ENCODE measurements around the gene EPB41L1. TPM values are rescaled to one million over a fixed set of nuclear protein-coding genes. Genes with fewer than 3 reads are reported as not detected.

EPB41L1 gene
- total RNA-seq, 1 donor: 9.1 TPM

DNA sequence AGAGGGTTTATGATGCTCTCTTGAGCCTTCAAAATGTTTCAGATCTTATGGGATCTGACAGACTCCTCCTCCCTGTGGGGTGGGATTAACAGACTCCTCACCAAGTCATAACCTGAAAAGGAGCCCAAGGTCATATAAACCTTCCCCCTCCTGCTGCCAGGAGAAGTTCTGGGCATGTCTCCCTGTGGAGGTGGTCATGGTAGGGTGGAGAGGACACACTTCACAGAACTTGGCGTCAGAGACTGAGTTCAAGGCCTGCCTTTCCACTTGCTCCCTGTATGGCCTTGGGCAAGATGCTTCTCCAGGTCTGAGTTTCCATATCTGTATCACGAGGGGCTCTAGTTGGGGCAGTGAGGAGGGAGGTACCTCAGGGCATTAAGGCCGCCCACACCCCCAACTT, 49.3 kb downstream of the EPB41L1 start:
- TF ChIP-seq, protein P1, sequence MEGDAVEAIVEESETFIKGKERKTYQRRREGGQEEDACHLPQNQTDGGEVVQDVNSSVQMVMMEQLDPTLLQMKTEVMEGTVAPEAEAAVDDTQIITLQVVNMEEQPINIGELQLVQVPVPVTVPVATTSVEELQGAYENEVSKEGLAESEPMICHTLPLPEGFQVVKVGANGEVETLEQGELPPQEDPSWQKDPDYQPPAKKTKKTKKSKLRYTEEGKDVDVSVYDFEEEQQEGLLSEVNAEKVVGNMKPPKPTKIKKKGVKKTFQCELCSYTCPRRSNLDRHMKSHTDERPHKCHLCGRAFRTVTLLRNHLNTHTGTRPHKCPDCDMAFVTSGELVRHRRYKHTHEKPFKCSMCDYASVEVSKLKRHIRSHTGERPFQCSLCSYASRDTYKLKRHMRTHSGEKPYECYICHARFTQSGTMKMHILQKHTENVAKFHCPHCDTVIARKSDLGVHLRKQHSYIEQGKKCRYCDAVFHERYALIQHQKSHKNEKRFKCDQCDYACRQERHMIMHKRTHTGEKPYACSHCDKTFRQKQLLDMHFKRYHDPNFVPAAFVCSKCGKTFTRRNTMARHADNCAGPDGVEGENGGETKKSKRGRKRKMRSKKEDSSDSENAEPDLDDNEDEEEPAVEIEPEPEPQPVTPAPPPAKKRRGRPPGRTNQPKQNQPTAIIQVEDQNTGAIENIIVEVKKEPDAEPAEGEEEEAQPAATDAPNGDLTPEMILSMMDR (IDR thresholded peaks at IDR 0.05; ENCODE audit: insufficient read depth, low read depth, low read length): no peak
- no peak for DNase-seq (ENCODE audit: low read depth)
- no peak overlapping the region for H3K4me3 ChIP-seq (ENCODE audit: low read depth, low read length)

- TF ChIP-seq, protein P1 (IDR thresholded peaks at IDR 0.05; ENCODE audit: insufficient read depth, low read depth, low read length): no peak
- no peak overlapping the region for H3K4me3 ChIP-seq (ENCODE audit: low read depth, low read length)
- no peak for DNase-seq (ENCODE audit: low read depth)
Observed at GRCh38 chr20:36205026-36205425, 50.5 kb downstream of the EPB41L1 start.

- no peak overlapping the region for H3K4me3 ChIP-seq (ENCODE audit: low read depth, low read length)
- DNase-seq (ENCODE audit: low read depth): no peak
- TF ChIP-seq, protein P1 (IDR thresholded peaks at IDR 0.05; ENCODE audit: insufficient read depth, low read depth, low read length): no peak
Observed at GRCh38 chr20:36206068-36206467, 51.5 kb downstream of the EPB41L1 start.

GRCh38 chr20:36206641-36207040, 52.1 kb downstream of the EPB41L1 start:
- DNase-seq (ENCODE audit: low read depth): no peak
- TF ChIP-seq, protein P1 (IDR thresholded peaks at IDR 0.05; ENCODE audit: insufficient read depth, low read depth, low read length): no peak
- no peak overlapping the region for H3K4me3 ChIP-seq (ENCODE audit: low read depth, low read length)

DNA sequence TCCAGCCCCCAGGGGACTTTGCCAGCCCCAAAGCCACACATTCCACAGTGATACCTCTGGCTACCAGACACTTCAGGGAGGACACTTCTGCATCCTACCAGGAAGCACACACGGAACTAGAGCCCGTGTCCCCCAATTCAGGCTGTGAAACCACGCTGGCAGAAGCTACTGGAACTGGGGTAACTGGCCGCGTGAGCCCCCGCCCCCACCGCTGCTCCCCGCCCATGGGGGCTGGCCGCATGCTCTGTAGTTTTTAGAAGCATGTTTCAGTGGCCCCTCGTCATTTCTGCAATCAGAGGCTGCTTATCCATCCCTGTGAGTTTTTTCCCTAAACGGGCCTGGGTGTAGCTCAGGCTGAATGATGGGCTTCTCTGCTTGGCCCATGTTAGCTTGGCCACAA, 53.1 kb downstream of the EPB41L1 start:
- no peak overlapping the region for H3K4me3 ChIP-seq (ENCODE audit: low read depth, low read length)
- TF ChIP-seq, protein P1 (IDR thresholded peaks at IDR 0.05; ENCODE audit: insufficient read depth, low read depth, low read length): no peak
- no peak for DNase-seq (ENCODE audit: low read depth)

DNA sequence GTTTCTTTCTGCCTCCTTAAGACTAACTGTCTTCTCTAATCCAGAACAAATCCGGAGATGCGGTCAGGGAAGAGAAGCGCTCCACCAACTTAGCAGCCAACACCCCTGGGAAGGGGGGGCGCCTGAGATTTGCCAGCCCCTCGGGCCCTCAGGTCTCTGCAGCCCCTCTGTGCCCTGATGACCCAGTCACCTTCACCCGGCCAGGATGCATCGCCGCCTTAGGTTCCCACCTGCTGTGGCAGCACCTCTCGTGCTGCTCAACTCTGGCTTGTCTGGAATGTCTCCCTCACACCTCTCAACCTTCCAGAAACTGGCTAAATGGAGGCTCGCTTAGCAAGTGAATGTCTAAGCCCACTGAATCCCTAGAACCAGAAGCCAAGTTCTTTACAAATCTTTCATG, 53.7 kb downstream of the EPB41L1 start:
- DNase-seq (ENCODE audit: low read depth): no peak
- TF ChIP-seq, protein P1 (IDR thresholded peaks at IDR 0.05; ENCODE audit: insufficient read depth, low read depth, low read length): no peak
- H3K4me3 ChIP-seq (ENCODE audit: low read depth, low read length): no peak overlapping the region

DNA sequence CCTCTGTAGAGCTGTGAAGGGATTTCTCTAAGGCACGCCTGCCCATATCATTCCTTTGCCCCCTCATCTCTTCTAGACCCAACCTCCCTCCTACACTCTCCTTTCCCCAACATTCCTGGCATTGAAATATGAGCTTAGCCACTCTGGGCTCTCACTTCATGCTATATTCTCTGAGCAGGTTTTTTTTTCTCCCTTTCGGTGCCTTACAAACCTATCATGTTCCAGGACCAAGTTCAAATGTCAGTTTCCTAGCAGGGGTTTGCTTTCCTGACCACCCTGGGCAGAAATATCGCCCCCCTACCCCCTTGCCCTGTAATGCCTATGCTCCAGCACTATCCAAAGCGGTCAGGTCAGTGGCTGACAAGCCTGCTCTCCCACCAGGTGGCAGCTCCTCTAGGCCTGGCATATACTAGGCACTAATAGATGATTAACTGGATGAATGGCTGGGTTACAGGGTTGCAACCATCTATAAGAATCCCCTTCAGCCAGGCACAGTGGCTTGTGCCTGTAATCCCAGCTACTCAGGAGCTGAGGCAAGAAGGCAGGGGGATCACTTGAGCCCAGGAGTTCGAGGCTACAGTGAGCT, 56.0 kb downstream of the EPB41L1 start:
- TF ChIP-seq, protein P1 (IDR thresholded peaks at IDR 0.05; ENCODE audit: insufficient read depth, low read depth, low read length): no peak
- no peak for DNase-seq (ENCODE audit: low read depth)

More for the DNA sequence above, 56.0 kb downstream of the EPB41L1 start:
- no peak overlapping the region for H3K4me3 ChIP-seq (ENCODE audit: low read depth, low read length)

Data from fibroblast of villous mesenchyme (primary cell).